Hepatocyte (in vitro differentiated cells): ENCODE results near the gene LRFN4. TPM values are rescaled to one million over a fixed set of nuclear protein-coding genes. Genes with fewer than 3 reads are reported as not detected.
A peak's percentile ranks its signal among the peaks of the same experiment; 100 is the strongest.

Source experiments
- DNase-seq: peaks from one replicate; pipeline ENCODE4 v3.0.0-alpha.2; 2016; ENCODE audit warnings: low spot score
- H2AFZ ChIP-seq: fragments of 200-600 bp; sonication (generic); 2 replicates; pipeline ENCODE4 v1.6.0; 2016; ENCODE audit warnings: antibody characterized with exemption, mild to moderate bottlenecking
- H3K27ac ChIP-seq: fragments of 200-600 bp; sonication (generic); 2 replicates; pipeline ENCODE4 v1.5.1; 2016; ENCODE audit warnings: mild to moderate bottlenecking
- H3K27me3 ChIP-seq: fragments of 200-600 bp; sonication (generic); 2 replicates; pipeline ENCODE4 v1.6.1; 2016
- H3K36me3 ChIP-seq: fragments of 200-600 bp; sonication (generic); replicated peaks from 2 replicates; pipeline ENCODE4 v1.5.1; 2016; ENCODE audit warnings: low read depth; ENCODE audit not compliant: insufficient read depth
- H3K4me1 ChIP-seq: fragments of 200-600 bp; sonication (generic); 2 replicates; pipeline ENCODE4 v1.5.1; 2016; ENCODE audit warnings: mild to moderate bottlenecking, moderate library complexity; ENCODE audit not compliant: insufficient read depth
- H3K4me2 ChIP-seq: fragments of 200-600 bp; sonication (generic); 2 replicates; pipeline ENCODE4 v1.6.0; 2016
- H3K4me3 ChIP-seq: fragments of 200-600 bp; sonication (generic); 2 replicates; pipeline ENCODE4 v1.5.1; 2016; ENCODE audit warnings: mild to moderate bottlenecking
- H3K79me2 ChIP-seq: fragments of 200-600 bp; sonication (generic); 2 replicates; pipeline ENCODE4 v1.6.0; 2017; ENCODE audit warnings: mild to moderate bottlenecking
- H3K9me2 ChIP-seq: fragments of 200-600 bp; sonication (generic); replicated peaks from 2 replicates; pipeline ENCODE4 v1.6.0; 2017; ENCODE audit warnings: mild to moderate bottlenecking; ENCODE audit not compliant: insufficient read depth
- H3K9me3 ChIP-seq: fragments of 200-600 bp; sonication (generic); 2 replicates; pipeline ENCODE4 v1.5.1; 2016; ENCODE audit warnings: low read depth, mild to moderate bottlenecking
- H4K20me1 ChIP-seq: fragments of 200-600 bp; sonication (generic); 2 replicates; pipeline ENCODE4 v1.6.0; 2016; ENCODE audit warnings: mild to moderate bottlenecking; ENCODE audit not compliant: insufficient read depth, poor library complexity, severe bottlenecking
- EZH2 ChIP-seq: fragments of 200-600 bp; sonication (generic); IDR thresholded peaks from 2 replicates; pipeline ENCODE4 v1.6.1; 2016; ENCODE audit warnings: antibody characterized with exemption, mild to moderate bottlenecking, borderline replicate concordance
- EZH2phosphoT487 ChIP-seq: fragments of 200-600 bp; sonication (generic); IDR thresholded peaks from one replicate; pipeline ENCODE4 v1.6.1; 2018; ENCODE audit warnings: antibody characterized with exemption, mild to moderate bottlenecking, low read depth, moderate library complexity; ENCODE audit not compliant: unreplicated experiment, severe bottlenecking
- WGBS: methylation state at CpG from one replicate; pipeline ENCODE4 v1.1.6; 2016; ENCODE audit warnings: low lambda C conversion rate; ENCODE audit errors: missing lambda C conversion rate; 5-methylcytosine and 5-hydroxymethylcytosine counted together
- polyA plus RNA-seq: library from polyadenylated mRNA; unstranded; fragments of >200 nt; fragmentation: Nextera tagmentation; extraction: Ambion mirVana; gene quantifications from 2 replicates; pipeline ENCODE4 v1.2.1, GENCODE V29; 2016
- total RNA-seq: library from RNA; depleted of rRNA; stranded (reverse); fragments of >200 nt; gene quantifications from 2 replicates; pipeline ENCODE4 v1.2.3, GENCODE V29; 2014
- TF ChIP-seq, protein P1 (sequence below): fragments of 200-600 bp; sonication (generic); IDR thresholded peaks from 2 replicates; pipeline ENCODE4 v1.5.1; 2016; ENCODE audit warnings: antibody characterized with exemption, mild to moderate bottlenecking; ENCODE audit not compliant: poor library complexity

LRFN4 gene
- total and polyA plus RNA-seq, 2 experiments from 2014 or later = 15.8 to 30.2 TPM

DNA sequence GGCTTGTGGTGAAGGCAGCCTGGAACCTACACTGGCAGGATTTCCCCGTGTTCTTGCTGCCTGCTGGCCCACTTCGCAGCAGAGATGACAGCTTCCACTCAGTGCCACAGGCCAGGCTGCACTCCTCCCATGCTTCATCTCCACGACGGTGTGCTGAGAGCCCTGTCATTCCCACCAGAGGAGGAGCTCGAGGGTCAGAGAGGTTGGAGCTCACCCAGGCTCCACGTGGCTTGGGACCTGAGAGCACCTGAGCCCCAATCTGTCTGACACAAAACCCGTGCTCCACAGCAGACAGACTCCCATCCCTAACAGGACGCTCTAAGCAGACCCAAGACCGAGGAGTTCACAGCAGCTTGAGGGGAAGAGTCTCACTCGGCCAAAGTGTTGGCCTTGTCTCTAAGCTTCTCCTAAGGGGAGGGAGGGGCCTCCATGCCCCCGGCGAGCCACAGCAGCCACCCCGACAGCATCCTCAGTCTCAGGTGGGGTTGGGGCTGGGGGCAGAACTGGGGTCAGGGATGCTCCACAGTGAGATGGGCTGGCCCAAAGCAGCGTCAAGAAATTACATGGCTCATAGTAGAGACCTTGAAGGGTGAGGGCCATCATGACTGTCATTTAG is 10.7 kb downstream of the LRFN4 start:
- H3K36me3 ChIP-seq = no peaks in the 10 kb centered on the region
- no peaks in the 10 kb centered on the region for H3K4me1 ChIP-seq
- H3K9me3 ChIP-seq = no peaks in the 10 kb centered on the region
- H3K79me2 ChIP-seq = no peaks in the 10 kb centered on the region
- no peaks in the 10 kb centered on the region for H4K20me1 ChIP-seq
- H3K4me2 ChIP-seq = no peak overlapping the region
- no peak overlapping the region for H3K4me3 ChIP-seq
- TF ChIP-seq EZH2 (no peak), EZH2phosphoT487 (no peak)
- TF ChIP-seq, protein P1, sequence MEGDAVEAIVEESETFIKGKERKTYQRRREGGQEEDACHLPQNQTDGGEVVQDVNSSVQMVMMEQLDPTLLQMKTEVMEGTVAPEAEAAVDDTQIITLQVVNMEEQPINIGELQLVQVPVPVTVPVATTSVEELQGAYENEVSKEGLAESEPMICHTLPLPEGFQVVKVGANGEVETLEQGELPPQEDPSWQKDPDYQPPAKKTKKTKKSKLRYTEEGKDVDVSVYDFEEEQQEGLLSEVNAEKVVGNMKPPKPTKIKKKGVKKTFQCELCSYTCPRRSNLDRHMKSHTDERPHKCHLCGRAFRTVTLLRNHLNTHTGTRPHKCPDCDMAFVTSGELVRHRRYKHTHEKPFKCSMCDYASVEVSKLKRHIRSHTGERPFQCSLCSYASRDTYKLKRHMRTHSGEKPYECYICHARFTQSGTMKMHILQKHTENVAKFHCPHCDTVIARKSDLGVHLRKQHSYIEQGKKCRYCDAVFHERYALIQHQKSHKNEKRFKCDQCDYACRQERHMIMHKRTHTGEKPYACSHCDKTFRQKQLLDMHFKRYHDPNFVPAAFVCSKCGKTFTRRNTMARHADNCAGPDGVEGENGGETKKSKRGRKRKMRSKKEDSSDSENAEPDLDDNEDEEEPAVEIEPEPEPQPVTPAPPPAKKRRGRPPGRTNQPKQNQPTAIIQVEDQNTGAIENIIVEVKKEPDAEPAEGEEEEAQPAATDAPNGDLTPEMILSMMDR = no peak
- no peak overlapping the region for H2AFZ ChIP-seq
- no peaks in the 10 kb centered on the region for H3K27me3 ChIP-seq
- 86% methylated on average over 14 of the region's 14 CpGs for WGBS
- H3K9me2 ChIP-seq = no peaks in the 10 kb centered on the region
- H3K27ac ChIP-seq = no peak overlapping the region
- DNase-seq = no peak

GRCh38 chr11:66868082-66868725 is 11.3 kb downstream of the LRFN4 start:
- Histone ChIP-seq H3K4me1 (no peaks in the 10 kb centered on the region), H3K9me3 (no peaks in the 10 kb centered on the region), H3K36me3 (no peaks in the 10 kb centered on the region), H3K27me3 (no peaks in the 10 kb centered on the region), H2AFZ (no peak overlapping the region), H4K20me1 (no peaks in the 10 kb centered on the region), H3K9me2 (no peaks in the 10 kb centered on the region), H3K4me2 (no peak overlapping the region), H3K79me2 (no peaks in the 10 kb centered on the region), H3K4me3 (no peak overlapping the region), H3K27ac (no peak overlapping the region)
- DNase-seq = no peak
- TF ChIP-seq EZH2 (no peak), EZH2phosphoT487 (no peak)
- TF ChIP-seq, protein P1 = no peak
- WGBS = 94% methylated on average over 13 of the region's 13 CpGs

GRCh38 chr11:66868726-66869566 is 12.1 kb downstream of the LRFN4 start:
- no peak overlapping the region for H3K4me2 ChIP-seq
- H3K4me1 ChIP-seq = no peaks in the 10 kb centered on the region
- no peak overlapping the region for H3K27ac ChIP-seq
- DNase-seq = peak; percentile 76
- H3K27me3 ChIP-seq = no peaks in the 10 kb centered on the region
- H3K79me2 ChIP-seq = no peaks in the 10 kb centered on the region
- H3K4me3 ChIP-seq = no peak overlapping the region
- no peaks in the 10 kb centered on the region for H3K9me3 ChIP-seq
- no peaks in the 10 kb centered on the region for H4K20me1 ChIP-seq
- H2AFZ ChIP-seq = no peak overlapping the region
- WGBS = 53% methylated on average over 27 of the region's 27 CpGs
- H3K36me3 ChIP-seq = no peaks in the 10 kb centered on the region
- TF ChIP-seq, protein P1 = peak; percentile 37
- TF ChIP-seq EZH2 (no peak), EZH2phosphoT487 (no peak)
- no peaks in the 10 kb centered on the region for H3K9me2 ChIP-seq
